NCI-H2029 treated with DMSO at 0.1 percent for 48 hours (cell line): ENCODE data around the gene LMO1.

Experiments used
- DNase-seq: peaks from one replicate; lab custom pipeline; 2025; lab: John Stamatoyannopoulos, UW

Gene LMO1

GRCh38 chr11:8288166-8288772, 24.6 kb upstream of the LMO1 start:
- no peak for DNase-seq

- no peak for DNase-seq
These were observed 24.0 kb upstream of the LMO1 start for GRCh38 chr11:8287703-8288102.

DNA sequence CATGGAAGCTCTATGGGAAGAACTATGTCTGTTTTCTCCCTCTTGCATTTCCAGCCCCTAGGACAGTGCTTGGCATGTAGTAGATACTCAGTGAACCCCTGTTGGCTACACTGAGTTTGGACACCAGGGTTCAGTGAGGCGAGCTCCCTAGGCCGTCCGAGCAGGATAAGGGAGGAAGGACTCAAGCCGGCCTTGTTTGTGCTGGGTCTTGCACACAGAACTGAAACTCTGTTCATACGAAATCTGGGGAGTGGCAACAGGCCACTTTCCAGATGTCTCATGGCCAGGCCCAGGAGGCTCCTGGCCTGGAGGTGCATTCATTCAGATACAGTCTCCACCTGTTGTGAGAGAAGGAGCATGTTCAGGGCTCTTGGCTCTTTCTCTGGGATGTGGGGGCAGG, 23.6 kb upstream of the LMO1 start:
- DNase-seq, result no peak

DNA sequence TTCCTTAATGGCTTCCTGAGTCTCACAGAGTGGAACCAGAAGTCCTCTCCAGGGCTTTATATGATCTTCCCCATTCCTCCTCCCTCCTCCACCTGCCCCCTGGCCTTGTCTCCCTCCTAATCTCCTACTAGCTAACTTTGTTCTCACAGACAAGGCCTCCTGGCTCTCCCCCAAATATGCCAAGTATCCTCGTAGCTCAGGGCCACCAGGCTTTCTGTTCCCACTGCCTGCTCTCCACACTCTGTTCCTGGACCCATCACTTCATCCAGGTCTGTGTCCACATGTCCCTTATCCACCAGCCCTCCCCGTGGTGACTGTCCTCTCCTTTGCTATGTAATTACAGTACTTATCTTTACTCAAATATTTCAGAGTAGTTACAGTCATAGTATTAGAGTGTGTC, 23.2 kb upstream of the LMO1 start:
- no peak for DNase-seq

- no peak for DNase-seq
These were observed 22.1 kb upstream of the LMO1 start for GRCh38 chr11:8285796-8286195.

GRCh38 chr11:8285228-8285627, 21.6 kb upstream of the LMO1 start:
- DNase-seq, result no peak

DNA sequence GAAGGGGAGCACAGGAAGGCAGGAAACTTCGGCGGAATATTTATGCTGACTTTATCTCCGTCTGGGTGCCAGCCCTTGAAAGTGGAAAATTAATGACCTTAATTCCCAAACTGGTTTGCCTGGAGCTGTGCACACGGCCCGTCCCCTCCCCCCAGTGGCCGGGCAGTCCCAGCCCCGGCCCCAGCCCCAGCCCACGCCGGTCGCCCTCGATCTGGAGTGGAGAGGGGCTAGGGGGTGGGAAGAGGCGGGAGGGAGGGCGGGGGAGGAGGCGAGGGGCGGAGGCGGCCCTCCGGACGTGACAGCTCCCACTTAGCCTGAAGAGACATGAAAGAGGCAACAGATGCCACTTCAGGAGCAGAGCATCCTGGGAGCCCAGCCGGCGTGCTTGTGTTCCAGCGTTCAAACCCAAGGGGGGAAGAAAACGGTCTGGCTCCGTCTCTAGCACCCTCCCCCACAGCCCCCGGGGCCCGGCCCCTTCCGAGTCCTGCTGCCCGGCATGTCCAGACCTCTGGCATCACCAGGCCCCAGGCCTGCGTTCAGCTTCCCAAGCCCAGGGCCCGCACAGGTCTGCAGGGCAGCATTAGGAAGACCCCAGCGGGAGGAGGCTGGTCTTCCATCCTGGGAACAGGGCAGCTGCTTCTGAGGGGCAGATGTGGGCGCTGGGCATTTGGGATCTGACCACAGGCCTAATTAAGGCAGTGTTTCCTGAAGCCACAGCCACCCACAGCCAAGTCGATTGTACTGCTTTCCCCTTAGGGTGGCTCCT, 20.0 kb upstream of the LMO1 start:
- no peak for DNase-seq

- no peak for DNase-seq
These were observed 19.4 kb upstream of the LMO1 start for GRCh38 chr11:8283100-8283464.

DNA sequence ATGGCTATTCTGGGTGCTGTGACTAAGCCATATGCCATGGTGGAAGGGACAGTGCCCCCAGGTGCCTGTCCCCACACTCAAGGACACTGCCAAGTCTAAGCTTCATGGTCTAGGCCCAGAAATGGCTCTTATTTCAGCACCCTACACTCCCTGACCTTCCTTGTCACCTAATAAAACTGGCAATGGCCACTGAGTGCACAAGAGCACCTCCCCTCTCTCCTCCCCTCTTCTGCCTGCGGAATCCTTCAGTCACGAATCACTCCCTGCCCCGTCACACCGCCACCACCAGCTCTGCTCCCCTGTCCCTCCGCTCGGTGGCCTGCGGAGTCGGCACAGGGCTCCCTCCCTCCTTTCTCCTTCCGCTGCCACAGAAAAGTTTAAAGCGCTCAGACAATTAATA, 19.0 kb upstream of the LMO1 start:
- DNase-seq, result no peak

DNA sequence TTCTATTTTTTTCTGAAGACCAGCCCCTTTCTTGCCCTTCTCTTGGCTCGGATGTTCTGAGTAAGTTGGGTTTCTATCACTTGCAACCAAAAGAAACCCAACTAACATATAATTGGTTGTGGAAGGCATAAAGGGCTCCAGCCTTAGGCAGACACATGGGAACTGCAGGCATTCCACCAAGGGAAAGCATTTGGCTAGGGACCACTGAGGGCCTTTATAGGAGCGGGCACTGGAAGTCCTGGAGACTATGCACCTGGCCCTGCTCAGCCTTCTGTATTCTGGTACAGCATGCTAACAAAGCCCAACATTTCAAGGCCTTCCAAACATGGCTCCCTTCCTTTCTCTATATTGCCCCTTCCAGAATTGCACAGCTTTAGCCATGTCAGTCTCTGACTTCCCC, 17.6 kb upstream of the LMO1 start:
- no peak for DNase-seq

- DNase-seq, result no peak
These were observed 14.0 kb upstream of the LMO1 start for GRCh38 chr11:8277691-8278090.

- DNase-seq, result no peak
These were observed 12.8 kb upstream of the LMO1 start for GRCh38 chr11:8276528-8276927.

DNA sequence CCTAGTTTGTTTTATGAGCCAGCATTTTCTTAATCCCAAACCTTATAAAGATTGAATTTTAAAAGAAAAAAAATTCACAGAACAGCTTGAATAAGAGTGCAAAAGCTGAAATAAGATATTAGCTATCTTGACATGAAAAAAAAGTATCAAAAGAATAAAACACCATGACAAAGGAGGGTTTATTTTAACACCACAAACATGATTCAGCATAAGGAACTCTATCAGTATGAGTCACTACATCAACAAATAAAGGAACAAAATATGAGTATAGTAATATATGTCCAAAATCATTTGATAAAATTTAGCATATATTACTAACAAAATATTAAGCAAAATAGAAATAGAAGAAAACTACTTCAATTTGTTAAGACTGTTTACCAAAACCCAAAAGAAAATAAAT, 9.6 kb upstream of the LMO1 start:
- no peak for DNase-seq

DNA sequence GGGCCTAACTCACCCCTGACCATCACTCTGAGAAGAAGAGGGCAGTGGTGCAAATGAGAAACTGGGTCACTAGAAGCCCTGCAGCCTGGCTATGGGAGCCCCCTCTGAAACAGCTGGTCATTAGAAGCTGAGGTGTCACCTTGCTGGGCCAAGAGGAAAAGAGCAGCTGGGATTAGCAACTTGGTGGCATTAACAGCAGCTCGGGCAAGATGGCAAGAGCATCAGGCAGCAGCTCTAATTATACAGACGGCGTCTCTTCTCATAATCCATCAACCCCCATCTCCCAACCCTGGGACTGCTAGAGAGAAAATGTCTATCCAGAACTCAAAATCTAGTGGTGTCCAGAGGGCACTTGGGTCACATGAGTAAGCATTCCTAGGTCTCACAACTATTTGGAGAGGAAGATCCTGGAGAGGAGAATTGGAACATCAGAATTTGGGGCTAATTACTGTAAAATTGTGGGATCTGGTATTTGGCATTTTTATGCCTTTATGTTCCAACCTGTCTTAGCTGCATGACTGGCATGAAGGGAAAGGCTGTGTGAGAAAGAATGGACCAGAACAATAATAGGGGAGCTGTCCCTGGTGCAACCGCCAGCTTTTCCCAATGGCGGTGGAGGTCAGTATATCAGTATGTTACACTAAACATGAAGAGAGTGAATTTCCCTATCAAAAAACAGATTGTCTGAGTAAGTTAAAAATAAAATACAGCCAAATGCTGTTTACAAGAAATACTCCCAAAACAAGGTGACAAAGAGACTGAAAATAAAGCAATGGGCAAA, 7.6 kb upstream of the LMO1 start:
- DNase-seq, result no peak

- DNase-seq, result no peak
These were observed 6.0 kb upstream of the LMO1 start for GRCh38 chr11:8269636-8270035.

GRCh38 chr11:8268530-8269400, 5.1 kb upstream of the LMO1 start:
- DNase-seq, result no peak

GRCh38 chr11:8267831-8268529, 4.3 kb upstream of the LMO1 start:
- no peak for DNase-seq

DNA sequence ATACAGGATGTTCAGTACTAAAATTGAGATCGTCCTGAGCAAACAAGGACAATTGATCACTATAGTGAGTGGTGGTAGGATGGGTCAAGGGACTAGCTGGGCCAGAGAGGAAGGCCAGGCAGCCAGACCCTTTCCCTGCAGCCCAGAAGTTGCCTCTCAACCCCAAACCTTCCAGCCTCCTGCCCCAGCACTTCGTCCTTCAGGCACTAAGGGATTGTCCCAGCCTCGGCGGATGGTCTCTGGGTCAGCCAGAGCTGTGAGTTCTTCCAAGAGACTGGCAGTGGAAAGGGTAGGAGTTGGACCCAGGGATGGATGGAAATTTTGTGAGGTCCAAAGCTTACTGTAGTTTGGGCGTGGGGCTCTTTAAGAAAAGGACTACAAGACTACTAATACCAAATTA, 3.6 kb upstream of the LMO1 start:
- no peak for DNase-seq

GRCh38 chr11:8266246-8267241, 2.9 kb upstream of the LMO1 start:
- DNase-seq, result no peak

DNA sequence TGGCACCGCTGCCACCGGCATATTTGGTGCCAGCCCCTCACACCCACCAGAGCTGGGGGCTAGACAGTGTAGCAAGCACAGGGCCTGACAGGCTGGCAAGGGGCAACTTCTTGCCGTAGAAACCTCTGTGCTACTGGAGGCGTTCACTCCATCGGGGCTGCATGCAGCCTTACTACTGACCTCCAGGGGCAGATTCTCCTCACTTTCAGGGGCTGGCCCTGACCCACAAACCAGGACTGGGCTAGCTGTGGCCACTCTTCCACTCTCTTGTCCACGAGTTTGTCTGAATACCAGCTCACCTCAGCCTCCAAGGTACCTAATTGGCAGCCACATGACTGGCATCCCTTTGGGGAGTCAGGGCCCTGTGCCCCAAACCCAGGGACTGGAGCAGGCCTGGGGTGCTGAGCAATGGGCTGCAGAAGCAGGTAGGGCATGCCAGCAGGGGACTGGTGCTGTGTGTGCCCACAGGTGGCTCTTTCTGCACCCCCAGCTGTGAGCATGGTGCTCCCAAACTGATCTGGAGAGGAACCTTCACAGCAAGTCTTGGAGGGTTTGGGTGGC, 2.1 kb upstream of the LMO1 start:
- DNase-seq, result no peak
